Glomerular visceral epithelial cell (primary cell): ENCODE measurements around the gene BANK1.

Experiments
- DNase-seq: peaks from one replicate; pipeline ENCODE4 v3.0.0-alpha.2; 2016; ENCODE audit errors: extremely low spot score

BANK1 gene

GRCh38 chr4:101790521-101791181 lies at the start of gene BANK1:
TSS of gene BANK1 (plus strand) at chr4:101790730. CDS start at chr4:101790881, 151 bp downstream.
- peak; percentile 74 for DNase-seq

- DNase-seq: no peak
Observed at GRCh38 chr4:101753721-101754120, 36.8 kb upstream of the BANK1 start.

- DNase-seq: no peak
Observed at GRCh38 chr4:101756181-101756580, 34.3 kb upstream of the BANK1 start.

- no peak for DNase-seq
Observed at GRCh38 chr4:101761405-101761804, 29.1 kb upstream of the BANK1 start.

- DNase-seq: no peak
Observed at GRCh38 chr4:101762025-101762424, 28.5 kb upstream of the BANK1 start.

GRCh38 chr4:101762534-101762933 lies 28.0 kb upstream of the BANK1 start:
- no peak for DNase-seq

- DNase-seq: no peak
Observed at GRCh38 chr4:101763576-101763975, 27.0 kb upstream of the BANK1 start.

GRCh38 chr4:101774807-101775206 lies 15.7 kb upstream of the BANK1 start:
- no peak for DNase-seq

- no peak for DNase-seq
Observed at GRCh38 chr4:101777431-101777830, 13.1 kb upstream of the BANK1 start.

- DNase-seq: no peak
Observed at GRCh38 chr4:101780284-101780683, 10.2 kb upstream of the BANK1 start.

GRCh38 chr4:101782546-101782945 lies 8.0 kb upstream of the BANK1 start:
- DNase-seq: no peak

- no peak for DNase-seq
Observed at GRCh38 chr4:101784957-101785356, 5.6 kb upstream of the BANK1 start.

- no peak for DNase-seq
Observed at GRCh38 chr4:101785486-101785885, 5.0 kb upstream of the BANK1 start.

- DNase-seq: no peak
Observed at GRCh38 chr4:101787701-101788316, 2.7 kb upstream of the BANK1 start.

- DNase-seq: no peak
Observed at GRCh38 chr4:101791182-101791558, 640 bp downstream of the BANK1 start.

GRCh38 chr4:101792056-101792590 lies 1.6 kb downstream of the BANK1 start:
- no peak for DNase-seq

GRCh38 chr4:101793397-101793796 lies 2.9 kb downstream of the BANK1 start:
- DNase-seq: no peak

GRCh38 chr4:101794806-101795205 lies 4.3 kb downstream of the BANK1 start:
- DNase-seq: no peak

- no peak for DNase-seq
Observed at GRCh38 chr4:101795704-101796103, 5.2 kb downstream of the BANK1 start.

GRCh38 chr4:101801958-101802357 lies 11.4 kb downstream of the BANK1 start:
- DNase-seq: no peak

- DNase-seq: peak; percentile 65
Observed at GRCh38 chr4:101806914-101807313, 16.4 kb downstream of the BANK1 start.

GRCh38 chr4:101807351-101807750 lies 16.8 kb downstream of the BANK1 start:
- DNase-seq: no peak

GRCh38 chr4:101813604-101814003 lies 23.1 kb downstream of the BANK1 start:
- DNase-seq: no peak
